ENCODE measurements around the gene MTUS2.
A peak's percentile ranks its signal among the peaks of the same experiment; 100 is the strongest.

Gene MTUS2

GRCh38 chr13:29429286-29429900 lies 609.3 kb downstream of the MTUS2 start:
- Mint-ChIP-seq H3K36me3 (ENCODE audit: low read depth) (no peaks in the 10 kb centered on the region), H3K27me3 (ENCODE audit: low read depth, poor library complexity) (peaks cover 64% of the 10 kb centered on the region), H3K27ac (no peak overlapping the region), H3K4me3 (peak overlapping the region; percentile 92), H3K4me1 (peaks cover 11% of the 10 kb centered on the region), H3K9me3 (no peaks in the 10 kb centered on the region)
- no peak for DNase-seq
- TF ChIP-seq CTCF (IDR thresholded peaks at IDR 0.05) = no peak

DNA sequence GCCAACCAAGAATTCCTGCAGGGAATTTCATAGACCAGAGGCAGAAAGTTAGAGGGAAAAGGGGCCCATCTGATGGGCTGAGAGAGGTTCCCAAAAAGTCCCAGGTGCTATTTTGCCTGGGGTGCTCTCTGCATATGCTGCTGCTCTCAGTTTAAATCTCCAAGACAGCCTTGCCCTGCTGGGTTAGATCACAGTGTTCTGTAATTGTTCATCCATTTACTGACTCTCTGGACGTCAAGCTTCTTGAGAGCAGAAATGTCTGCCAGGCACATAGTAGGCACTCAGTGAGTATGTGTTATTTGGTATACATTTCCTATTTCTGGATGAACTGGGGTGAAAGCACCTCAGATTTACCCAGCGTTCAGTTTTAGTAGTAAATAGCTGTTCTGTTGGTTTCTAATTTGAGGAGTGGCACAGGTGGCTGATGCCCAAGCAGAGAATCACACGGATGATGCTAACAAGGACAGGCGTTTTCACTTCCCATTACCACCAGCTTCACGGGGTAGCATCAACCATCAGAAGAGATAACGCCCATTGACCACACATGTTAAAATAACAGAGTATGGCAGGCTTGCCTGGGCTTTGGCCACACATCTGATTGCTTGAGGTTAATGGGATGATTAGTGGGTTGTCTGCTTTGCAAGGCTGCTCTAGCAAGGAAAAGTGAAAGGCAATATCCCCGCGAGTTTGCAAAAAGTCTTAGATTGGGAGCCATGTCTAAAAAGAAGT lies 614.2 kb downstream of the MTUS2 start:
- peak; percentile 10 for DNase-seq
- no peak overlapping the region for H3K4me3 Mint-ChIP-seq
- H3K27me3 Mint-ChIP-seq (ENCODE audit: low read depth, poor library complexity) = peaks cover 33% of the 10 kb centered on the region
- H3K4me1 Mint-ChIP-seq = peaks cover 21% of the 10 kb centered on the region
- H3K36me3 Mint-ChIP-seq (ENCODE audit: low read depth) = no peaks in the 10 kb centered on the region
- TF ChIP-seq CTCF (IDR thresholded peaks at IDR 0.05) = no peak
- H3K27ac Mint-ChIP-seq = no peak overlapping the region
- H3K9me3 Mint-ChIP-seq = no peaks in the 10 kb centered on the region

GRCh38 chr13:29435125-29435911 lies 615.2 kb downstream of the MTUS2 start:
- peaks cover 20% of the 10 kb centered on the region for H3K4me1 Mint-ChIP-seq
- peaks cover 26% of the 10 kb centered on the region for H3K27me3 Mint-ChIP-seq (ENCODE audit: low read depth, poor library complexity)
- H3K9me3 Mint-ChIP-seq = no peaks in the 10 kb centered on the region
- no peak overlapping the region for H3K27ac Mint-ChIP-seq
- no peaks in the 10 kb centered on the region for H3K36me3 Mint-ChIP-seq (ENCODE audit: low read depth)
- no peak for DNase-seq
- TF ChIP-seq CTCF (IDR thresholded peaks at IDR 0.05) = no peak
- H3K4me3 Mint-ChIP-seq = no peak overlapping the region

DNA sequence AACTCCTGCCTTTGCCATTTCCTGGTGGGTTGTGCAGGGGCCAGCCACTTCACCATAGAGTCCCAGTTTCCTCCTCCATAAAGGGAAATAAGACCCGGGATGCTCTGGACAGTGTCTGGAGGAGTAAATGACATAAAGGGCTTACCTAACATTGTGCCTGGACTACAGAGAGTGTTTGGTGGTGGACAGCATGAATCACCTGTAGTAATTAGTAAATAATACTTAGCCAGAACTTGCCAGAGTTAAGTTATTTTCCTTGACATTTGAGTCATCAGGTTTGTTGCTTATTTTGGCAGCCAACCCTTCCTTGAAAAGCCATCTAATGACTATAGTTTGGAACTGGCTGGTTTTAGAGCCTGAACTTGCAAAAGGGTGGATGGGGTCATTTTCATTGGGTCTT lies 616.2 kb downstream of the MTUS2 start:
- DNase-seq = no peak
- H3K4me3 Mint-ChIP-seq = no peak overlapping the region
- no peak for TF ChIP-seq CTCF (IDR thresholded peaks at IDR 0.05)
- peaks cover 20% of the 10 kb centered on the region for H3K4me1 Mint-ChIP-seq
- H3K36me3 Mint-ChIP-seq (ENCODE audit: low read depth) = no peaks in the 10 kb centered on the region
- no peak overlapping the region for H3K27ac Mint-ChIP-seq
- no peaks in the 10 kb centered on the region for H3K9me3 Mint-ChIP-seq
- peaks cover 17% of the 10 kb centered on the region for H3K27me3 Mint-ChIP-seq (ENCODE audit: low read depth, poor library complexity)

DNA sequence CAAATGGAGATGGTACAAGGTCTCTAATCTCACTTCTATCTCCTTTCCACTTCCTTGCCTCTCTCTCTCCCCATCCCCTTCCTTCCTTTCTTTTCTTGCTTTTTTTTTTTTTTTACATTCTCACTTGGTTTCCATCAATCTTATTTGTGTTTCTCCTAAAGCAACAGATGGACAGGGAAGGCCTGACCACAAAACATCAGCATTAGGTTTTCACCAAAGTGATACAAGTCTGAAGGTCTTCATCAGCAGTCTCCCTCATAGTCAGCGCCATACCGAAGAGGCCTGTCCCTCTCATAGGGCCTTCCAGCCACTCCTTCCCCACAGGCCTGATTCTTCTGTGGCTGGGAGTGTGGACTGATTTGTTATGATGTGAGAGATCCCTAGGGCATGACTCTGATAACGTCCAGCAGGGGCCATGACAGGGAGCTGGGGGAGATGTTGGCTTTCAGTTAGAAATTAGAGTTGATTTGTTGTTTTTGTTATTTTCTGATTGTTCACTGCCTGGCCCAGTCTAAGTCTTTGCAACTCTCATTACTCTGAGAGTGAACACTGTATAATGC lies 616.7 kb downstream of the MTUS2 start:
- Mint-ChIP-seq H3K4me1 (peaks cover 20% of the 10 kb centered on the region), H3K27ac (no peak overlapping the region), H3K4me3 (no peak overlapping the region), H3K9me3 (no peaks in the 10 kb centered on the region), H3K27me3 (ENCODE audit: low read depth, poor library complexity) (peaks cover 13% of the 10 kb centered on the region), H3K36me3 (ENCODE audit: low read depth) (no peaks in the 10 kb centered on the region)
- no peak for TF ChIP-seq CTCF (IDR thresholded peaks at IDR 0.05)
- no peak for DNase-seq
